Measurements from ENCODE around the gene JADE3. TPM values are rescaled to one million over a fixed set of nuclear protein-coding genes. Genes with fewer than 3 reads are reported as not detected.

JADE3 gene
- total and polyA plus RNA-seq, 2 experiments from 2014 or later = 6.4 to 18.6 TPM

- H3K4me1 ChIP-seq (ENCODE audit: insufficient read depth) = no peaks in the 10 kb centered on the region
- H3K9me2 ChIP-seq (replicated peaks; ENCODE audit: insufficient read depth) = no peaks in the 10 kb centered on the region
- TF ChIP-seq CTCF (IDR thresholded peaks at IDR 0.05; ENCODE audit: poor library complexity) (no peak), EZH2phosphoT487 (IDR thresholded peaks at IDR 0.05; ENCODE audit: low read depth, severe bottlenecking, unreplicated experiment) (no peak), EZH2 (IDR thresholded peaks at IDR 0.05; ENCODE audit: borderline replicate concordance) (no peak)
- H3K9me3 ChIP-seq (ENCODE audit: low read depth) = no peaks in the 10 kb centered on the region
- H3K27me3 ChIP-seq = no peaks in the 10 kb centered on the region
- no peaks in the 10 kb centered on the region for H3K36me3 ChIP-seq (replicated peaks; ENCODE audit: insufficient read depth, low read depth)
- no peaks in the 10 kb centered on the region for H3K79me2 ChIP-seq
- no peak overlapping the region for H3K4me3 ChIP-seq
- no peak overlapping the region for H3K27ac ChIP-seq
- 58% methylated on average over 1 of the region's 1 CpG for WGBS (ENCODE audit: low lambda C conversion rate, missing lambda C conversion rate)
- H4K20me1 ChIP-seq (ENCODE audit: insufficient read depth, poor library complexity, severe bottlenecking) = no peaks in the 10 kb centered on the region
- H3K4me2 ChIP-seq = no peak overlapping the region
- DNase-seq (ENCODE audit: low spot score) = no peak
- no peak overlapping the region for H2AFZ ChIP-seq
Measured at GRCh38 chrX:46882266-46882665, 30.0 kb upstream of the JADE3 start.

GRCh38 chrX:46884799-46885198 lies 27.4 kb upstream of the JADE3 start:
- no peak for TF ChIP-seq EZH2 (IDR thresholded peaks at IDR 0.05; ENCODE audit: borderline replicate concordance)
- TF ChIP-seq CTCF (IDR thresholded peaks at IDR 0.05; ENCODE audit: poor library complexity) = no peak
- TF ChIP-seq EZH2phosphoT487 (IDR thresholded peaks at IDR 0.05; ENCODE audit: low read depth, severe bottlenecking, unreplicated experiment) = no peak

GRCh38 chrX:46898207-46898606 lies 14.0 kb upstream of the JADE3 start:
- Histone ChIP-seq H3K27me3 (no peaks in the 10 kb centered on the region), H3K4me3 (no peak overlapping the region), H3K79me2 (no peaks in the 10 kb centered on the region), H3K36me3 (replicated peaks; ENCODE audit: insufficient read depth, low read depth) (no peaks in the 10 kb centered on the region), H3K9me2 (replicated peaks; ENCODE audit: insufficient read depth) (no peaks in the 10 kb centered on the region), H3K9me3 (ENCODE audit: low read depth) (no peaks in the 10 kb centered on the region), H2AFZ (no peak overlapping the region), H3K4me1 (ENCODE audit: insufficient read depth) (no peaks in the 10 kb centered on the region), H3K4me2 (no peak overlapping the region), H3K27ac (no peak overlapping the region), H4K20me1 (ENCODE audit: insufficient read depth, poor library complexity, severe bottlenecking) (no peaks in the 10 kb centered on the region)
- no peak for TF ChIP-seq EZH2phosphoT487 (IDR thresholded peaks at IDR 0.05; ENCODE audit: low read depth, severe bottlenecking, unreplicated experiment)
- no peak for TF ChIP-seq EZH2 (IDR thresholded peaks at IDR 0.05; ENCODE audit: borderline replicate concordance)
- no peak for TF ChIP-seq CTCF (IDR thresholded peaks at IDR 0.05; ENCODE audit: poor library complexity)
- DNase-seq (ENCODE audit: low spot score) = no peak

More at GRCh38 chrX:46884799-46885198, 27.4 kb upstream of the JADE3 start:
- Histone ChIP-seq H3K36me3 (replicated peaks; ENCODE audit: insufficient read depth, low read depth) (no peaks in the 10 kb centered on the region), H2AFZ (no peak overlapping the region), H3K79me2 (no peaks in the 10 kb centered on the region), H3K27me3 (no peaks in the 10 kb centered on the region), H3K4me1 (ENCODE audit: insufficient read depth) (no peaks in the 10 kb centered on the region), H3K27ac (no peak overlapping the region), H3K9me2 (replicated peaks; ENCODE audit: insufficient read depth) (no peaks in the 10 kb centered on the region), H3K9me3 (ENCODE audit: low read depth) (no peaks in the 10 kb centered on the region), H3K4me2 (no peak overlapping the region), H3K4me3 (no peak overlapping the region), H4K20me1 (ENCODE audit: insufficient read depth, poor library complexity, severe bottlenecking) (no peaks in the 10 kb centered on the region)
- DNase-seq (ENCODE audit: low spot score) = no peak
- WGBS (ENCODE audit: low lambda C conversion rate, missing lambda C conversion rate) = 86% methylated on average over 3 of the region's 3 CpGs
